ENCODE results near the gene ATP5PB. TPM values are rescaled to one million over a fixed set of nuclear protein-coding genes. Genes with fewer than 3 reads are reported as not detected.

ATP5PB gene
- total RNA-seq, 2 experiments from 2014 or later: 396 to 404 TPM

DNA sequence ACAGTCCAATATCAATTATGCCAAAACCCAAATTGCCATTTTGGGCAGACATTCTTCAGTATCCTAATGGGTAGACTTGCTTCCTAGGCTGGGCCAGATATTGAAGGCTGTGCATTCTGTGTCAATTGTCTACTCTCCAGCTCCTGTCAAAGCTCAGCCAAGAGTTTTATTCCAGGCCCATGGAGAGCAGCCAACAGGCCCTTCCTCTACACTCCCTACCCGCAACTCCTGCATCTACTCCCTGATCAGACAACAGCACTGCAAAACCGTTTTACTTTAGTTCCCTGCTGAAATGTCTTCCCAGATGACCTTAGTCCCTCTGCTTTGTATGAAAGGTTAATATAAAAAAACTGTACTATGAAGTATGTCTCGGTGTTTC lies 60.7 kb downstream of the ATP5PB start:
- no peaks in the 10 kb centered on the region for H3K36me3 Mint-ChIP-seq (ENCODE audit: low read depth)
- no peak for DNase-seq
- no peak overlapping the region for H3K27ac Mint-ChIP-seq
- ChIA-PET CTCF (interaction anchor here (1.6 to 6.7 kb wide), 13 partner anchors 8 to 258 kb away, joined by 4 to 144 read pairs (median 48); partner anchors contain the start of genes C1orf162 and RAP1A), POLR2A (no interaction called here)
- no peaks in the 10 kb centered on the region for H3K27me3 Mint-ChIP-seq (ENCODE audit: low read depth)
- ATAC-seq: no peak
- no peak overlapping the region for H3K4me3 Mint-ChIP-seq
- H3K9me3 Mint-ChIP-seq (ENCODE audit: insufficient read depth): no peaks in the 10 kb centered on the region
- H3K4me1 Mint-ChIP-seq (ENCODE audit: low read depth): peaks cover 41% of the 10 kb centered on the region

DNA sequence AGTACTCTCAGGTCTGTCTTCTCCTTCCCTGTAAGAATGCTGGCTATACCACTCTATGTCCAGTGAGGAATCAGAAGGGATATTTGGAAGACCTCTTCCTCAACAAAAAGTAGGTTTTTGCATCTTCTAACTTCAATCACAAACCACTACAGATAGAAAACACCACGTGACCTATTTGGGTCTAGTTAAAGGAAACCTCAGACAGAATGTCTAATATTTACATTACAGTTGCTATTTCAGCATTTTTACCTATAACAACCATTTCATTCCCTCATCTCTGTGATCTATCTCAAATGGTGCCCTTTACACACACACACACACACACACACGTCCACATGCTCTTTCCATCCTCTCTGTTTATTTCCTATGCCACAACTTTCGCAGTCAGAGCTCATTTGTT lies 62.1 kb downstream of the ATP5PB start:
- POLR2A ChIA-PET: interaction anchor here (1.0 to 1.4 kb wide), 3 partner anchors 82 to 243 kb away, joined by 3 read pairs; no protein-coding TSS in a partner anchor
- Mint-ChIP-seq H3K36me3 (ENCODE audit: low read depth) (no peaks in the 10 kb centered on the region), H3K27me3 (ENCODE audit: low read depth) (no peaks in the 10 kb centered on the region), H3K4me1 (ENCODE audit: low read depth) (peaks cover 39% of the 10 kb centered on the region), H3K27ac (no peak overlapping the region), H3K9me3 (ENCODE audit: insufficient read depth) (no peaks in the 10 kb centered on the region), H3K4me3 (no peak overlapping the region)
- DNase-seq: no peak
- CTCF ChIA-PET: interaction anchor here (1.0 to 1.7 kb wide), 5 partner anchors 8 to 80 kb away, joined by 3 to 5 read pairs (median 4); partner anchors contain the start of genes ADORA3 and TMIGD3
- ATAC-seq: no peak

Other genes with a start within 250 kb of the ATP5PB start
- gene DENND2D, start 248.8 kb upstream of the ATP5PB start, total RNA-seq: 100 to 1,000 TPM; 262 to 275 TPM
- 10 to 100 TPM; 23.8 to 27.0 TPM for gene CHI3L2, start 221.8 kb upstream of the ATP5PB start, total RNA-seq
- gene CHIA, start 158.6 kb upstream of the ATP5PB start, total RNA-seq: not detected
- gene OVGP1, start 21.7 kb upstream of the ATP5PB start, total RNA-seq: under 1 TPM; 0.74 to 0.99 TPM
- gene WDR77, start 208 bp upstream of the ATP5PB start, total RNA-seq: 10 to 100 TPM; 54.3 to 57.8 TPM
- gene C1orf162, start 24.5 kb downstream of the ATP5PB start, total RNA-seq: 10 to 100 TPM; 40.1 to 42.1 TPM
- under 1 TPM in 1 of 2 experiments, not detected in 1; 0.18 TPM for gene ADORA3, start 54.2 kb downstream of the ATP5PB start, total RNA-seq
- not detected for gene TMIGD3, start 54.2 kb downstream of the ATP5PB start, total RNA-seq
- gene RAP1A, start 170.3 kb downstream of the ATP5PB start, total RNA-seq: 100 to 1,000 TPM; 132 to 133 TPM